GM12878 (cell line): ENCODE measurements around the gene NR2F2. TPM values are rescaled to one million over a fixed set of nuclear protein-coding genes. Genes with fewer than 3 reads are reported as not detected.

ENCODE experiments used
- ATAC-seq: fragments of 200-7000 bp; cut with Tn5 transposase; 3 replicates; pipeline ENCODE4 v1.9.1; 2020; ENCODE audit warnings: mild to moderate bottlenecking, moderate library complexity
- BruUV-seq: library from RNA; stranded (reverse); fragments of 400-500 nt; replicated peaks from 2 replicates; lab custom pipeline; 2021; lab: Mats Ljungman, UMichigan
- CTCF ChIA-PET: fragments of 300-600 bp; sonication (Branson Sonifier 250); formaldehyde crosslinking; extraction: SDS; loops from one replicate; lab custom pipeline; 2021; ENCODE audit warnings: inconsistent platforms; lab: Yijun Ruan, JAX
- POLR2A ChIA-PET: fragments of 350-600 bp; formaldehyde crosslinking; extraction: SDS; loops from one replicate; lab custom pipeline; 2021; ENCODE audit warnings: inconsistent platforms; lab: Charles Lee
- RAD21 ChIA-PET: fragments of 300-600 bp; sonication (Branson Sonifier 250); formaldehyde crosslinking; loops from one replicate; lab custom pipeline; 2023; ENCODE audit warnings: antibody characterized with exemption; ENCODE audit not compliant: unreplicated experiment; lab: Charles Lee
- SMC1A ChIA-PET: fragments of 300-600 bp; sonication (Branson Sonifier 250); formaldehyde crosslinking; loops from one replicate; lab custom pipeline; 2023; ENCODE audit not compliant: unreplicated experiment, uncharacterized antibody; lab: Charles Lee
- DNase-seq: peaks from one replicate; pipeline ENCODE4 v3.0.0-alpha.2; 2011; ENCODE audit warnings: low read depth, low spot score
- FAIRE-seq: peaks from 3 replicates; lab custom pipeline; 2011; peaks lifted over from hg19 to GRCh38; lab: Jason Lieb, UNC
- H2AFZ ChIP-seq: 2 replicates; pipeline ENCODE4 v1.6.0; 2011; ENCODE audit warnings: low read depth, low read length, control low read depth; ENCODE audit not compliant: control insufficient read depth
- H3K27ac ChIP-seq: 2 replicates; pipeline ENCODE4 v1.5.1; 2011; ENCODE audit warnings: control low read depth; ENCODE audit not compliant: control insufficient read depth, insufficient read depth
- H3K27me3 ChIP-seq, 2 experiments: replicated peaks in 1 of 2; 2 replicates each; pipeline versions ENCODE4 v1.6.0 to v1.6.1; 2011; ENCODE audit warnings: low read length in 1 of 2; ENCODE audit not compliant: control insufficient read depth in 2 of 2, insufficient read depth in 2 of 2
- H3K36me3 ChIP-seq, 2 experiments: 2 replicates each; pipeline ENCODE4 v1.5.1; 2011; ENCODE audit warnings: low read length in 1 of 2; ENCODE audit not compliant: control insufficient read depth in 2 of 2, insufficient read depth in 2 of 2
- H3K4me1 ChIP-seq: 2 replicates; pipeline ENCODE4 v1.6.1; 2011; ENCODE audit warnings: mild to moderate bottlenecking, low read length, moderate library complexity, mixed read lengths; ENCODE audit not compliant: control insufficient read depth, insufficient read depth
- H3K4me2 ChIP-seq: 2 replicates; pipeline ENCODE4 v1.6.0; 2011; ENCODE audit warnings: control low read depth; ENCODE audit not compliant: control insufficient read depth, insufficient read depth
- H3K4me3 ChIP-seq: fragments of 200-600 bp; sonication (generic); 2 replicates; pipeline ENCODE4 v1.5.1; 2016
- H3K79me2 ChIP-seq: 2 replicates; pipeline ENCODE4 v1.6.0; 2011; ENCODE audit warnings: low read length; ENCODE audit not compliant: control insufficient read depth, insufficient read depth
- H3K9ac ChIP-seq: 2 replicates; pipeline ENCODE4 v1.8.0; 2011; ENCODE audit warnings: low read length, control low read depth, mixed read lengths; ENCODE audit not compliant: control insufficient read depth, insufficient read depth
- H3K9me3 ChIP-seq: replicated peaks from 3 replicates; pipeline ENCODE4 v1.5.1; 2011; ENCODE audit warnings: mild to moderate bottlenecking, low read length; ENCODE audit not compliant: control insufficient read depth, insufficient read depth
- H4K20me1 ChIP-seq: 2 replicates; pipeline ENCODE4 v1.6.0; 2011; ENCODE audit not compliant: control insufficient read depth, insufficient read depth
- IKZF1 ChIP-seq: fragments of 450-650 bp; conservative IDR thresholded peaks from 2 replicates; pipeline ENCODE4 v1.6.1; 2017; ENCODE audit warnings: antibody characterized with exemption, mild to moderate bottlenecking
- RCOR1 ChIP-seq: conservative IDR thresholded peaks from 2 replicates; pipeline ENCODE4 v1.6.1; 2012; ENCODE audit warnings: low read depth, low read length, improper control_type of control experiment
- TBL1XR1 ChIP-seq: IDR thresholded peaks from 2 replicates; pipeline ENCODE4 v1.6.1; 2012; ENCODE audit warnings: low read depth, low read length, improper control_type of control experiment
- TCF12 ChIP-seq: IDR thresholded peaks from 2 replicates; pipeline ENCODE4 v1.6.1; 2011; ENCODE audit warnings: low read depth, mild to moderate bottlenecking, low read length
- WGBS: methylation state at CpG from one replicate; pipeline ENCODE4 v1.1.6; 2016; ENCODE audit warnings: low lambda C conversion rate; ENCODE audit not compliant: insufficient replicate concordance, insufficient coverage; ENCODE audit errors: missing lambda C conversion rate; 5-methylcytosine and 5-hydroxymethylcytosine counted together
- in situ Hi-C: fragments of 300-500 bp; cut with MboI; formaldehyde crosslinking; loops from 9 replicates; pipeline ENCODE4 v1.14.3; 2018; ENCODE audit warnings: mixed read lengths
- intact Hi-C: fragments of 100-400 bp; cut with micrococcal nuclease; formaldehyde crosslinking; loops from one replicate; pipeline ENCODE4 v1.14.2; 2022; ENCODE audit not compliant: unreplicated experiment
- polyA plus RNA-seq, 11 experiments: library from polyadenylated mRNA; depleted of rRNA in 4 of 11; unstranded in 6 of 11; stranded (reverse) in 5 of 11; fragments of >200 nt; fragmentation: Nextera tagmentation in 4 of 11; fragmentation: Illumina TruSeq in 1 of 11; extraction: Ambion mirVana in 4 of 11; extraction: Trizol in 1 of 11; gene quantifications; 1 replicate in 1 of 11; 2 replicates in 10 of 11; pipeline versions ENCODE4 v1.2.1 to v1.2.3, GENCODE V29; 2011 to 2016; ENCODE audit warnings: inconsistent platforms in 2 of 11, missing spikeins in 2 of 11, low read depth in 1 of 11
- total RNA-seq, 4 experiments: library from RNA; depleted of rRNA in 3 of 4; stranded (reverse); fragments of >200 nt in 3 of 4; fragmentation: Illumina TruSeq in 1 of 4; extraction: Trizol in 1 of 4; gene quantifications; 2 replicates each; pipeline versions ENCODE4 v1.2.1 to v1.2.3, GENCODE V29; 2013 to 2021
- TF ChIP-seq, protein P1 (sequence below): fragments of 450-650 bp; IDR thresholded peaks from 2 replicates; pipeline ENCODE4 v1.6.1; 2017; ENCODE audit warnings: borderline replicate concordance
- TF ChIP-seq, protein P2 (sequence below): IDR thresholded peaks from 2 replicates; pipeline ENCODE4 v1.6.1; 2011; ENCODE audit warnings: borderline replicate concordance, low read depth, mild to moderate bottlenecking, moderate library complexity, low read length; ENCODE audit not compliant: insufficient read depth, poor library complexity, severe bottlenecking
- TF ChIP-seq, protein P3 (sequence below): fragments of 450-650 bp; IDR thresholded peaks from 2 replicates; pipeline ENCODE4 v1.6.1; 2014; ENCODE audit warnings: mild to moderate bottlenecking

Gene NR2F2
- total and polyA plus RNA-seq, 10 of the 15 experiments (the other 5 are each of a cell fraction or from before 2014, with no cell fraction given): 1.1 to 10.1 (median 3.2) TPM

DNA sequence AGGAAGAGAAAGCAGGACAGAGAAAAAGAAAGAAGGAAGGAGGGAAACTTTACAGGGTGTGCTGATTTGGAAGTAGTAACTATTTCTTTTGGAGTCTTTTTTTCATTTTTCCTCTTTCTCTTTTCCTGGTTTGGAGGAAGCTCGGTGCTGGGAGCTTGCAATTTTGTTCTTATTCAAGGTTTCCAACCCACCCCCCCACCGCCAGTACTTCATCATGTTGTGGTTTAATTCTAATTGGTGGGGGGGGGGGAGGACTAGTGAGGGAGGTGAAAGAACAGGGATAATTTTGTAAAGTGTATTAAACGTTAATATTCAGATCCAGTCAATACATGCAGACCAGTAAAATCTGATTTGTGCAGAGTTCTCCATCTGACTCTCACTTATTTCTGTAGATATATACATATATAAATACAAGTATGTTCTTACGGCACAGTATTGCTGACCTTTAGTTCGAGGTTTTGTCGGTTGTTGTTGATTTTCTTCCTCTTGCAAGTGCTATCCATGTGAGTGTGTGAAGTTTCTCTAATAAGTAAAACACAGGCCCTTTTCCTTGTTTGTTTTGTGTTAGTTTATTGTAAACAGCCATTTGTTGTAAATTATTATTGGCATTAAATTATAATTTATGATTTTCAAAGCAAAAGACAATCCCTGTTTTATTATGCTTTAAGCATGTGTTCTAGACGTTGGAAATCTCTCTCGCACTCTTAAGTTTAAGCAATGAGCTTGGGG, 9.3 kb downstream of the NR2F2 start:
- no TSS peak for BruUV-seq
- Histone ChIP-seq H3K4me1 (no peaks in the 10 kb centered on the region), H3K36me3 (no peaks in the 10 kb centered on the region; a peak in 1 of 4 replicates), H2AFZ (peak overlapping the region; percentile 6; the same call in 1 of the 2 replicates), H3K4me3 (peak overlapping the region; percentile 14; the same call in 1 of the 2 replicates), H3K4me2 (peak overlapping the region; percentile 54), H3K27me3 (no peaks in the 10 kb centered on the region), H3K79me2 (no peaks in the 10 kb centered on the region; the same call in 1 of the 2 replicates), H3K9me3 (no peaks in the 10 kb centered on the region; the same call in 2 of the 3 replicates), H4K20me1 (no peaks in the 10 kb centered on the region), H3K27ac (peak overlapping the region; percentile 40; the same call in 1 of the 2 replicates), H3K9ac (peak overlapping the region; percentile 48; the same call in 1 of the 2 replicates)
- intact Hi-C loops: loop anchor here (5.0 to 10.0 kb wide), 2 partner anchors 492 to 835 kb away; no protein-coding TSS in a partner anchor
- POLR2A ChIA-PET: interaction anchor here (0.6 to 11.7 kb wide), 7 partner anchors 10 to 806 kb away, joined by 3 to 163 read pairs (median 3); partner anchors contain the start of gene NR2F2
- RAD21 ChIA-PET: interaction anchor here (0.7 to 10.3 kb wide), 12 partner anchors 10 to 1080 kb away, joined by 3 to 252 read pairs (median 6); partner anchors contain the start of gene NR2F2
- WGBS: 33% methylated on average over 7 of the region's 8 CpGs
- FAIRE-seq: no peak
- ATAC-seq: no peak
- no peak for TF ChIP-seq TBL1XR1
- 0 out of 2 replicates have a peak, but pooled peaks have one; percentile 44 for TF ChIP-seq IKZF1
- SMC1A ChIA-PET: interaction anchor here (0.6 to 6.1 kb wide), 8 partner anchors 9 to 1080 kb away, joined by 3 to 103 read pairs (median 5); partner anchors contain the start of gene NR2F2
- in situ Hi-C loops: loop anchor here (10.0 kb wide), 1 partner anchor 1075 kb away; no protein-coding TSS in a partner anchor
- no peak for DNase-seq
- CTCF ChIA-PET: interaction anchor here (1.5 to 13.0 kb wide), 3 partner anchors 11 to 20 kb away, joined by 5 to 212 read pairs (median 8); partner anchors contain the start of gene NR2F2

DNA sequence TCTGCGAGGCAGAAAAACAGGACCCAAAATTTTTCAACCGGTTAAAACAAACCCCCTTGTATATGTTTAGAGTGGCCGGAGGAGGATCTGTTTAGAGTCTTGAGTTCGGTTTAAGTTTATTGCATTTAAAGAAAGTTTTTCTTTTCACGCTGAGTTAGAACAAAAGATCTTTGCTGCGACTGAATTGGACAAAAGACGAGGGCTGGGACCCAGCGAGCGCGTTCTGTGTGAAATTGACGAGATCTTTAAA, 9.8 kb downstream of the NR2F2 start:
- H3K9me3 ChIP-seq: no peaks in the 10 kb centered on the region; the same call in 2 of the 3 replicates
- no peak for DNase-seq
- ChIA-PET CTCF (interaction anchor here (1.0 to 13.0 kb wide), 4 partner anchors 9 to 21 kb away, joined by 3 to 212 read pairs (median 6); partner anchors contain the start of gene NR2F2), RAD21 (interaction anchor here (0.6 to 10.3 kb wide), 12 partner anchors 9 to 1053 kb away, joined by 3 to 252 read pairs (median 5); partner anchors contain the start of gene NR2F2), SMC1A (interaction anchor here (0.6 to 6.1 kb wide), 9 partner anchors 9 to 1080 kb away, joined by 3 to 103 read pairs (median 3); partner anchors contain the start of gene NR2F2), POLR2A (interaction anchor here (0.6 to 11.7 kb wide), 6 partner anchors 9 to 805 kb away, joined by 3 to 163 read pairs (median 6); partner anchors contain the start of gene NR2F2)
- intact Hi-C loops (loop anchor here (5.0 to 10.0 kb wide), 2 partner anchors 493 to 835 kb away; no protein-coding TSS in a partner anchor), in situ Hi-C loops (loop anchor here (10.0 kb wide), 1 partner anchor 1075 kb away; no protein-coding TSS in a partner anchor)
- BruUV-seq: TSS peak; percentile 84
- no peak for ATAC-seq
- H3K9ac ChIP-seq: peak overlapping the region; percentile 48; the same call in 1 of the 2 replicates
- H3K4me3 ChIP-seq: peak overlapping the region; percentile 14; the same call in 1 of the 2 replicates
- H3K27ac ChIP-seq: peak overlapping the region; percentile 40; the same call in 1 of the 2 replicates
- H3K4me2 ChIP-seq: peak overlapping the region; percentile 30; the same call in 1 of the 2 replicates
- no peaks in the 10 kb centered on the region for H3K4me1 ChIP-seq
- H3K36me3 ChIP-seq: no peaks in the 10 kb centered on the region; a peak in 1 of 4 replicates
- no peaks in the 10 kb centered on the region; the same call in 1 of the 2 replicates for H3K79me2 ChIP-seq
- WGBS: 42% methylated on average over 11 of the region's 11 CpGs
- no peaks in the 10 kb centered on the region for H4K20me1 ChIP-seq
- FAIRE-seq: no peak
- peak overlapping the region; percentile 6; the same call in 1 of the 2 replicates for H2AFZ ChIP-seq
- H3K27me3 ChIP-seq: no peaks in the 10 kb centered on the region
- TF ChIP-seq, protein P1, sequence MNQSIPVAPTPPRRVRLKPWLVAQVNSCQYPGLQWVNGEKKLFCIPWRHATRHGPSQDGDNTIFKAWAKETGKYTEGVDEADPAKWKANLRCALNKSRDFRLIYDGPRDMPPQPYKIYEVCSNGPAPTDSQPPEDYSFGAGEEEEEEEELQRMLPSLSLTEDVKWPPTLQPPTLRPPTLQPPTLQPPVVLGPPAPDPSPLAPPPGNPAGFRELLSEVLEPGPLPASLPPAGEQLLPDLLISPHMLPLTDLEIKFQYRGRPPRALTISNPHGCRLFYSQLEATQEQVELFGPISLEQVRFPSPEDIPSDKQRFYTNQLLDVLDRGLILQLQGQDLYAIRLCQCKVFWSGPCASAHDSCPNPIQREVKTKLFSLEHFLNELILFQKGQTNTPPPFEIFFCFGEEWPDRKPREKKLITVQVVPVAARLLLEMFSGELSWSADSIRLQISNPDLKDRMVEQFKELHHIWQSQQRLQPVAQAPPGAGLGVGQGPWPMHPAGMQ: no peak
- TF ChIP-seq TCF12: no peak
- TF ChIP-seq RCOR1: no peak
- TF ChIP-seq, protein P2, sequence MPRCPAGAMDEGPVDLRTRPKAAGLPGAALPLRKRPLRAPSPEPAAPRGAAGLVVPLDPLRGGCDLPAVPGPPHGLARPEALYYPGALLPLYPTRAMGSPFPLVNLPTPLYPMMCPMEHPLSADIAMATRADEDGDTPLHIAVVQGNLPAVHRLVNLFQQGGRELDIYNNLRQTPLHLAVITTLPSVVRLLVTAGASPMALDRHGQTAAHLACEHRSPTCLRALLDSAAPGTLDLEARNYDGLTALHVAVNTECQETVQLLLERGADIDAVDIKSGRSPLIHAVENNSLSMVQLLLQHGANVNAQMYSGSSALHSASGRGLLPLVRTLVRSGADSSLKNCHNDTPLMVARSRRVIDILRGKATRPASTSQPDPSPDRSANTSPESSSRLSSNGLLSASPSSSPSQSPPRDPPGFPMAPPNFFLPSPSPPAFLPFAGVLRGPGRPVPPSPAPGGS: no peak
- TF ChIP-seq, protein P3, sequence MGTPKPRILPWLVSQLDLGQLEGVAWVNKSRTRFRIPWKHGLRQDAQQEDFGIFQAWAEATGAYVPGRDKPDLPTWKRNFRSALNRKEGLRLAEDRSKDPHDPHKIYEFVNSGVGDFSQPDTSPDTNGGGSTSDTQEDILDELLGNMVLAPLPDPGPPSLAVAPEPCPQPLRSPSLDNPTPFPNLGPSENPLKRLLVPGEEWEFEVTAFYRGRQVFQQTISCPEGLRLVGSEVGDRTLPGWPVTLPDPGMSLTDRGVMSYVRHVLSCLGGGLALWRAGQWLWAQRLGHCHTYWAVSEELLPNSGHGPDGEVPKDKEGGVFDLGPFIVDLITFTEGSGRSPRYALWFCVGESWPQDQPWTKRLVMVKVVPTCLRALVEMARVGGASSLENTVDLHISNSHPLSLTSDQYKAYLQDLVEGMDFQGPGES: no peak
